ENCODE data around the gene CTAGE8.
"Not testable (repeated sequence)": the region's sequence is repeated elsewhere in the genome, so short reads cannot be mapped to it uniquely, and the experiment has no call there.

Gene CTAGE8

DNA sequence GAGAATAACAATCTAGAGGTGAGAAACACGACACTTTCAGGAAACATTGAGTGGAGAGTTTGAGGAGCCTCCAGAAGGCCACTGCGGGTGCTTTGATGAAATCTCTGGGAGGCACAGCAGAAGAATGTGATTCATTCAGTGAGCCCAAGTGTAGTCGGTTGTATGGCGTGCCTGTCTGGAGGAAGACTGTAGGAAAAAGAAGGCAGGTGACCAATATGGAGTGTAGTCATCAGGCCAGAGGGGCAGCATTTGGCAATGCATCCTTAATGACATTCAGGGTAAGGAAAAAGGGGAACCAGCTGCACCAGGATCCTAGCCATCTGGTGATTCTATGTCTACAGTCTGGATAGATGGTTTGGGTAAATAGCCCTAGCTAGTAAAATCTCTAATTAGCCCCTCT is 16.8 kb downstream of the CTAGE8 start:
- not testable (repeated sequence) for DNase-seq

DNA sequence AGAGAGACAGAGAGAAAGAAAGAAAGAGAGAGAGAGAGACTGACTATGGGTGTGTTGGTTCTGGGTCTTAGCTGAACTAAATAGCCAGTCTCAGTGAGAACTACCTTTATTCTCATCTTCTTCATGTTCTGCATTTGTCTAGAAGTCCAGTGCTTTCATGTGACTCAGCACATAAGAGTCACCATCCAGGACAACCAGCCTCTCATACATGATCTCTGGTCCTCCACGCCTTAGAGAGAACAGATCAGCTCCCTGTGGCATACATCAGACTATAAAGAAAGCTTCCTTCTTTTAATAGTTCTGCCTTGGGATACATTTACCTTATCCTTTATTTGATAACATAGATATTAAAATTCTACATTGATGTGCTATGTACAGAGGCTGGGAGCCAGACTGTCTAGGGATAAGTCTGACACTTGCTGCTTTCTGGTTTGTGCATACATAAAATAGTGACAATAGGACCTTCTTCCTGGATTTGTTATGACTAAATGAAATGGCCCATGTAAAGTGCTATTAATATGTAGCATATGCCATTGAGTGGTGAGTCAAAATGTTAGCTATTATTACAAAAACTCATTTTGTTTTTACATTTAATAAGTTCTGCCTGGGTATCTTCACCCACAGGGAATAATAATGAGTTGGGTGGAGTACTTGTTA is 21.3 kb downstream of the CTAGE8 start:
- DNase-seq: not testable (repeated sequence)

DNA sequence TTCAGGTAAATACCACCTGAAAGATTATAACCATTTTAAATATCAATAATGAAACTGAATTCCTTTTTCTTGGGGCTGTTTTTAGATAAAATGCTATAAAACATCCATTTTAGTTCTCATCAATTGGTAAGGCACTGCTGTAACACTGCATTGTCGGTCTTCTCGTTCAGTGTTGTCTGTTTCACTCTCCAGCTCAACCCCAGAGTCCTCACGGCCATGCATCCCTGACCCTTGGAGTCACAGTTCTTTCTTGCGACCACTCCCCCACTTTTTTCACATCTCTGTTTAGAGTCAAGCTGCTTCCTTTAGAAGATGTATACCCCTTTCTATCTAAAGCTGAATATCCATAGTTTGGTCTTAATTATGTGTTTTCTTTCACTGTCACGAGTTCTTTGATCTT is 22.1 kb downstream of the CTAGE8 start:
- DNase-seq: not testable (repeated sequence)

DNA sequence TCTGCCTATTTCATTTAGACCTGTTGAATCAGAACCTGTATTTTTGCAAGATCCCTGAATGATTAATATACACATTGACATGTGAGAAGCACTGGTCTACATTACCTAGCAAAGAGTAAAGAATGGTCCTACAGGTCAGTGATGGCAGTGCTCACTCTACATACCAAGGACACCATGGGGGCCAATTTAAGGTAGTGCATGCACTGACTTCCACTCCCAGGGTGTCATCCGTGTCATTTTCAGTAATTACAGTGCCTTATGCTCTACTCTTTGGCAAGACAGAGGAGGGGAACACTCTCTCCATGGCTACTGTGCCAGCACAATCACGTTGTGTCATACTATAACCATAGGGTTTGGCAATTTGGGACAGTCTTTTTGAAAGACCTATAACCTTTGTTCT is 23.7 kb downstream of the CTAGE8 start:
- not testable (repeated sequence) for DNase-seq

DNA sequence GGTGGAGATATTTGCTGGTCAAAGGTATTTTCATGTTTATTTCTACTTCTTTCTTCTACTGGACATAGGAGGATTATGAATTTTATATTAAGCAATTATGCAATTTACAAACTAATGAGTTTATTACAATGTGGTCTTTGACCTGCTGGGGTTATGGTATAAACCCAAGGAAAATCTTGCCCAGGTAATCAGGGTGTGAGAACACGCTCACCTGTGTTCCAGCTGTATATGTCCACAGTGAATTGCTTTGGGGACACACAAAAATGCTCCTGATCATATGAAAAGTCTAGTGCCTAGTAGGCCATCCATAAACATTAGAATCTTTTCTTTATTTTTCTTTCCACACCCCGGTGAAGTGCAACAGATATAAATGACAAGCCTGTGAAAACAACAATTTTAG is 29.7 kb downstream of the CTAGE8 start, which contains the start of gene OR2A42:
Gene OR2A42 (minus strand): TSS at position 241 of the 400 bp plus-strand sequence. CDS start 6,762 bp downstream, outside the sequence.
- not testable (repeated sequence) for DNase-seq

DNA sequence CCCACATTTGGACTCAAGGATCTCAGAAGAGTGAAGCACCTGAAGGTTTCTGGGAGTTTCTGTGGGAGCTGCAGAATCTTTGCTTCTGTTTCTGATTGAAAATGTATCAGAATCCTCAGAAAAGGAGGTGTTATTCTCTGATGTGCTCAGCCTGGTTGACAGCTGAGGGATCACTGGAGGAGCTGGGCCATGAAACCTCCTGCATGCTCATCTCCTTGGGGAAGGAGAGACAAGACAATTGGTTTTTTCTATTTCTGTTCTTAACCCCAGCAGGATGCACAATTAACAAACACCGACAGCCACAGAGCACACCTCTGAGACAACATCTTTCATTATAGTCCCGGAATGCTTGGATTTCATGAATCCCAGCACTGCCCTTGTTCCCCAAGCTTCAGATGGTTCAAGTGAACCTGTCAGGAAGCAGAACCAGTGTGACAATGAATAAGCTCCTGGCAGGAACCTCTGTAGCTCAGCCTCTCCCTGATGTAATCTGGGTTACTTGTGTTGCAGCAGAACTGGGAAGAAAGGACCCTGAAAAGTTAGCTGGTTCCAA is 30.5 kb downstream of the CTAGE8 start:
- DNase-seq: not testable (repeated sequence)

DNA sequence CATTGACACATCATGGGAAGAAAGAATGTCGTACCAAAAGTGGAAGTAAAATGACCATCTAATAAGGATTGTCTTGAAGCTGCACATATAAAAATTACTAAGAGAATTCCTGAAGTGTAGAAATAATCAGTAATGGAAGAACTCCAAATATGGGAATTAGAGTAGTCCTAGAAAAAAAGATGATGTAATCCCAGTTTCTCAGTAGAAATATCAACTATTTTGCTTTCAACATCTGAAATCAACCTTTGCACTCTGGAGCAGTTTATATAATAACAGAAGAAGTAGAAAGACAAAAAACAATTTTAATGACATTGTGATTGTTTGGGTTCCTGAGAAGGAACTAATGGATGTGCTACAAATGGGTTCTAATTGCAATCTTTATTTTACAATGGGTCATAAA is 36.0 kb downstream of the CTAGE8 start:
- DNase-seq: not testable (repeated sequence)

DNA sequence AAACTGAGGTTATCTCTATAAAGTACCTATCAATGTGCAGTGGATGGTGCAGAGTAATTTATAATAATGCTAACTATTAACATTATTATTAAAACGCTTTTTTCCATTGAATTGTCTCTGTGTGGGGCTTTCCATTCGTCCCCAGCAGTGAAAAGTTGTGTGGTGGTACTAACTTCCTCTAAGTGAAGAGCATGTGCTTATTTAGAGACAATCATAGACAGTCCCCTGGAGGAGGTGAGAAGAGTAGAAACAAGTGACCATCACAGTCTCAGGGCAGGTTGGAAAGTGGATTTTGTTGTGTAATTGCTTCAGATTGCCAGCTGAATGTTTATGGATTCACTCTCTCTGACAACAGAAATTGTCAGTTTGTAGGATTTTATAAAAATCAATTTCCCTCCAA is 38.1 kb downstream of the CTAGE8 start:
- DNase-seq: not testable (repeated sequence)

DNA sequence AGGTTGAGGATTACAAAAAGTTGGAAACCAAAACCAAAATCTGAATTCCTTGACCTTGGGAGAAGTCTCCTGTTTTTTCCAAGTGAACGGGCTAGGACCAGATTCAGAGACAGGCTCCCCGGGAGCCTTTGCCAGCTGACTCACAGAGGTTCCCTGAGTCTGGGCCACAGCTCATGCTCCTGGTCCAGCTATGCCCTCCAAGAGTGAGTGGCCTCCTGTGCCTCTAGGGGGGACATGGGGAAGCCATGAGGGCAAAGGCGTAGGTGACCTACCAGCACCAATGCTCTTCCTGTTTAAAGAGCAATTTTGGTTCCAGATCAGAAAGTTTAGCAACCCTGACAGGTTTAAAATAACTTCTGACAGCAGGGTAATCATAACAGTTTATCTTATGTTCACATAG is 40.3 kb downstream of the CTAGE8 start:
- DNase-seq: not testable (repeated sequence)

DNA sequence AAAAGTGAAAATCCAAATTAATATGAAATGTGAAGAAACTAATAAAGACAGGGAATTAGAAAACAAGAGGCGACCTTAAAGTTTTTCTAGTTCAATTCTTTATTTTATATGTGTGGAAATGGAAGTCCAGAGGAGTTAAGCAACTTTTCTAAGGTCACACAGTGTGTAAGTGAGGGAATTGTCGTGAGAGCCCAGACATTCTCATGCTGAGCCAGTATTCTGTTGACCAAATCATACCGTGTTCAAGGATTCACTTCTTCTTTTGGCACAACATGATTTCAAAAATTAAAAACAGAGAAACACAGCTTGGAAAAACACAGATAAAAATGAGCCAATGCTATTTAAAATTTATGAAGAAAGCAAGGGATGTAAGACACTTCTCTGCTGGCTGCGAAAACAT is 42.2 kb downstream of the CTAGE8 start:
- not testable (repeated sequence) for DNase-seq

DNA sequence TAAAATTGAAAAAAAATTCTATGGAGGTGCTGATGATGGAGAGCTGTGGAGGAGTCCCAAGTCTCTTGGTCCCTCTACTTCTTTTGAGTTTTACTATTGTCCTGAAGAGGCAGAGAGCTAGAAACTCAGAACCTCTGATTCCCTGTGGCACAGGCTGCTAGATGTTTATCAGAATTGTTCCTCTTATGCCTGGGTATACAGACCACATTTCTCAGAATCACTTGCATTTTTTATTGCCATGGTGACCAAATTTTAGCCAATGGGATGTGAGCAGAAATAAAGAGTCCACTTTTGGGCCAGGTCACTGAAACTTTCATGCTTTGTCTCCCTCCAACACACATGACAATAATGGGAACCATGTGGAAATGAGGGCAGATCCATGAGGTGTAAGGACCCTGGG is 45.4 kb downstream of the CTAGE8 start:
- not testable (repeated sequence) for DNase-seq

DNA sequence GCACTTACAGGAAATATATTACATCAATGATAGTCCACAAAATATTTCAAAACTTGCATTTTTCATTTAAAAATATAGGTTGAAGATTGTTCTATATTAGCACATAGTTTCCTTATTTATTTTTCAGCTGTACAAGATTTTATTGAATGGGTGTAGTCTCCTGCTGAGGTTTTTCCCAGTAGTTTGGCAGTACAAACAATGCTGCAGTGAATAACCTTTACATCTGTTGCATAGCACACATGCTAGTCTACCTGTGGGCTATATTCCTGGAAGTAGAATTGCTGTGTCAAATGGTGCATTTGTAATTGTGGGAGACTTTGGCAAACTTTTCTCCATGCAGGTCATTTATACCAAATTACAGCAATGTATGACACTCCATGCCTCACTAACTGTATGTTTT is 48.6 kb downstream of the CTAGE8 start:
- not testable (repeated sequence) for DNase-seq

DNA sequence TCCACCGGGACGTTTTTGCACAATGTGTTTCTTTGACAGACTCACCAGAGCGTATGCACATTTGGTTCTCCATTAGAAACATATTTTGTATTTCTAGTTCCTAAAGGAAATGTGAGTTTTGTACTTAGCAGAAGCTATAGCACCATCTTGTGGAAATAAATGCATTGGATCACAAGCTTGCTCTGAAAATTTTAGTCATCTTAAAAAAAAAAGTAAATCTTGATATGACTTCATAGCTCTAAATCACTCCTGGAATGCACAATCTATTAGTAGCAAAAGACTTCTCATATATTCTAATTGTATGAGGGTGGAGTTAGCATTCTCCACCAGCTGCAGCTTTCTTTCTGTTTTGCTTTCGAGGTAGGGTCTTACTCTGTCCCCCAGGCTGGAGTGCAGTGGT is 49.9 kb downstream of the CTAGE8 start:
- DNase-seq: not testable (repeated sequence)

DNA sequence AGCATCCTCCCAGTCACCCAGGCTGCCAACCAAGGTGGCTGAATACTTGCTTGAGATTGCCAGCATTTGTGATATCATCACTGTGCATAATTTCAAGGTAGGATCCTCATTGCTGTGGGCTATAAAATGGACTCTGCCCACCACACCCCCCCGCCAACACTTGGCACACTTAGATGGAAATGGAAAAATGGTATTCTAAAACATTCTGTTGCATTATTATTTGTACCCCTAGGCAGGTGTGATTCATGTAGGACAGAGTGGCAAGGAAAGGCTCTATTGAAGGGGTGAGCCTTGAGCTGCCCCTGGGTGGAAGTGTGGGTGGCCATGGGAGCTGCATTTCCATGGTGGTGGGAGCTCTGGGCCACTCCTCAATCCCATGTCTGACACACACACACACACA is 50.5 kb downstream of the CTAGE8 start:
- not testable (repeated sequence) for DNase-seq

DNA sequence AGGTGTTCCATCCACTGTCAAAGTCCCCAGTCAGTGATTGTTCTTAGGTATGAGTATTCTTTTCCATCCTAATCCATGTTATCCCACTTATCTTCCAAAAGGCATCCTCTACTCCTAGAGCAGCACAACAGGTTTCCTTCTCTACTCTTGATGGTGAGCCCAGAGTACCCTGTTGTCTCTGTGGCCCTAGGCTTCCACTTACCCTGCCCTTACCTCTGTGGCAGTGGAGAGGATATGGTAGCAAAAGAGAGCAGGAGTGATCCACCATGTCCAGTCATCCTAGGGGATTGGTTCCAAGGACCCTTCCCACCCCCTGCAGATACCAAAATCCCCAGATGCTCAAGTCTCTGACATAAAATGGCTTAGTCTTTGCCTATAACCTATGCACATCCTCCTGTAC is 51.9 kb downstream of the CTAGE8 start:
- not testable (repeated sequence) for DNase-seq

Measured in NCI-H446 treated with DMSO at 0.1 percent for 48 hours (cell line).